ENCODE measurements around the gene PDZD11.
"Not testable (repeated sequence)": the region's sequence is repeated elsewhere in the genome, so short reads cannot be mapped to it uniquely, and the experiment has no call there.

PDZD11 gene

GRCh38 chrX:70257423-70258288 is 32.1 kb downstream of the PDZD11 start:
- no peak for DNase-seq (ENCODE audit: low read depth in 2 of 2)

- DNase-seq (ENCODE audit: low read depth in 2 of 2), result no peak
Measured at GRCh38 chrX:70255452-70255851, 34.3 kb downstream of the PDZD11 start.

GRCh38 chrX:70254909-70255308 is 34.8 kb downstream of the PDZD11 start:
- DNase-seq (ENCODE audit: low read depth in 2 of 2), result no peak

- no peak for DNase-seq (ENCODE audit: low read depth in 2 of 2)
Measured at GRCh38 chrX:70254063-70254400, 35.7 kb downstream of the PDZD11 start.

- no peak for DNase-seq (ENCODE audit: low read depth in 2 of 2)
Measured at GRCh38 chrX:70253377-70254062, 36.2 kb downstream of the PDZD11 start.

GRCh38 chrX:70252491-70252890 is 37.2 kb downstream of the PDZD11 start:
- DNase-seq (ENCODE audit: low read depth in 2 of 2), result no peak

GRCh38 chrX:70247252-70247651 is 42.5 kb downstream of the PDZD11 start:
- DNase-seq (ENCODE audit: low read depth in 2 of 2), result no peak

- DNase-seq (ENCODE audit: low read depth in 2 of 2), result no peak
Measured at GRCh38 chrX:70244881-70245280, 44.8 kb downstream of the PDZD11 start.

GRCh38 chrX:70243601-70244000 is 46.1 kb downstream of the PDZD11 start:
- not testable (repeated sequence) for DNase-seq (ENCODE audit: low read depth in 2 of 2)

GRCh38 chrX:70241501-70241900 is 48.2 kb downstream of the PDZD11 start:
- no peak for DNase-seq (ENCODE audit: low read depth in 2 of 2)

GRCh38 chrX:70240751-70241150 is 49.0 kb downstream of the PDZD11 start:
- no peak for DNase-seq (ENCODE audit: low read depth in 2 of 2)

All from stimulated activated CD4-positive, alpha-beta T cell treated with anti-CD3 and anti-CD28 coated beads, Interleukin-4, amount 100 ng/mL, for 48 hours (primary cell).